ES-I3 (cell line): ENCODE results near the gene SMARCD1.

Experiments used
- H3K36me3 ChIP-seq: 2 replicates; pipeline ENCODE4 v1.6.1; 2013; ENCODE audit warnings: mild to moderate bottlenecking, low read length, control low read depth, moderate library complexity; ENCODE audit not compliant: insufficient read depth
- H3K4me1 ChIP-seq: 2 replicates; pipeline ENCODE4 v1.6.1; 2013; ENCODE audit warnings: mild to moderate bottlenecking, control low read depth, low read length; ENCODE audit not compliant: insufficient read depth
- H3K9ac ChIP-seq: 2 replicates; pipeline ENCODE4 v1.6.1; 2013; ENCODE audit warnings: low read depth, mild to moderate bottlenecking, low read length, moderate library complexity
- H3K9me3 ChIP-seq: 2 replicates; pipeline ENCODE4 v1.6.1; 2013; ENCODE audit warnings: mild to moderate bottlenecking, low read length, moderate library complexity; ENCODE audit not compliant: control insufficient read depth, insufficient read depth

The SMARCD1 gene

GRCh38 chr12:50084775-50085614, at the start of gene SMARCD1:
Gene SMARCD1, plus strand, starts transcription at chr12:50085342. Its CDS starts 28 bp downstream, at chr12:50085370.
- peaks cover 12% of the 10 kb centered on the region for H3K36me3 ChIP-seq
- H3K9ac ChIP-seq = peak within 1 kb of the TSS; percentile 66; the same call in 1 of the 2 replicates
- no peaks in the 10 kb centered on the region for H3K9me3 ChIP-seq
- H3K4me1 ChIP-seq = no peaks in the 10 kb centered on the region

- Histone ChIP-seq H3K4me1 (no peaks in the 10 kb centered on the region), H3K9me3 (no peaks in the 10 kb centered on the region), H3K9ac (no peak overlapping the region), H3K36me3 (no peaks in the 10 kb centered on the region)
Measured at GRCh38 chr12:50038336-50038735, 46.8 kb upstream of the SMARCD1 start.

- H3K9me3 ChIP-seq = no peaks in the 10 kb centered on the region
- H3K36me3 ChIP-seq = no peaks in the 10 kb centered on the region
- no peak overlapping the region for H3K9ac ChIP-seq
- H3K4me1 ChIP-seq = no peaks in the 10 kb centered on the region
Measured at GRCh38 chr12:50039151-50039835, 45.8 kb upstream of the SMARCD1 start.

- H3K36me3 ChIP-seq = no peaks in the 10 kb centered on the region
- H3K9me3 ChIP-seq = no peaks in the 10 kb centered on the region
- H3K9ac ChIP-seq = no peak overlapping the region
- no peaks in the 10 kb centered on the region for H3K4me1 ChIP-seq
Measured at GRCh38 chr12:50040657-50041056, 44.5 kb upstream of the SMARCD1 start.

GRCh38 chr12:50041062-50041860, 43.9 kb upstream of the SMARCD1 start:
- H3K36me3 ChIP-seq = no peaks in the 10 kb centered on the region
- H3K9me3 ChIP-seq = no peaks in the 10 kb centered on the region
- no peak overlapping the region for H3K9ac ChIP-seq
- H3K4me1 ChIP-seq = no peaks in the 10 kb centered on the region

- Histone ChIP-seq H3K4me1 (no peaks in the 10 kb centered on the region), H3K36me3 (no peaks in the 10 kb centered on the region), H3K9ac (no peak overlapping the region), H3K9me3 (no peaks in the 10 kb centered on the region)
Measured at GRCh38 chr12:50041962-50042361, 43.2 kb upstream of the SMARCD1 start.

GRCh38 chr12:50042693-50043092, 42.4 kb upstream of the SMARCD1 start:
- H3K9me3 ChIP-seq = no peaks in the 10 kb centered on the region
- no peaks in the 10 kb centered on the region for H3K36me3 ChIP-seq
- H3K4me1 ChIP-seq = no peaks in the 10 kb centered on the region
- no peak overlapping the region for H3K9ac ChIP-seq

- Histone ChIP-seq H3K4me1 (no peaks in the 10 kb centered on the region), H3K36me3 (no peaks in the 10 kb centered on the region), H3K9ac (no peak overlapping the region), H3K9me3 (no peaks in the 10 kb centered on the region)
Measured at GRCh38 chr12:50043308-50043707, 41.8 kb upstream of the SMARCD1 start.

GRCh38 chr12:50043854-50044253, 41.3 kb upstream of the SMARCD1 start:
- H3K4me1 ChIP-seq = no peaks in the 10 kb centered on the region
- no peaks in the 10 kb centered on the region for H3K9me3 ChIP-seq
- H3K9ac ChIP-seq = no peak overlapping the region
- H3K36me3 ChIP-seq = no peaks in the 10 kb centered on the region

GRCh38 chr12:50047693-50048250, 37.4 kb upstream of the SMARCD1 start:
- Histone ChIP-seq H3K4me1 (no peaks in the 10 kb centered on the region), H3K36me3 (no peaks in the 10 kb centered on the region), H3K9ac (no peak overlapping the region)

GRCh38 chr12:50049254-50050118, 35.7 kb upstream of the SMARCD1 start:
- Histone ChIP-seq H3K36me3 (no peaks in the 10 kb centered on the region), H3K9ac (peak overlapping the region; percentile 53; the same call in 1 of the 2 replicates), H3K9me3 (no peaks in the 10 kb centered on the region), H3K4me1 (no peaks in the 10 kb centered on the region)

More at GRCh38 chr12:50047693-50048250, 37.4 kb upstream of the SMARCD1 start:
- H3K9me3 ChIP-seq = no peaks in the 10 kb centered on the region

- H3K9ac ChIP-seq = peak overlapping the region; percentile 53; the same call in 1 of the 2 replicates
- no peaks in the 10 kb centered on the region for H3K4me1 ChIP-seq
- no peaks in the 10 kb centered on the region for H3K9me3 ChIP-seq
- no peaks in the 10 kb centered on the region for H3K36me3 ChIP-seq
Measured at GRCh38 chr12:50050119-50050385, 35.1 kb upstream of the SMARCD1 start.

GRCh38 chr12:50050410-50051098, 34.6 kb upstream of the SMARCD1 start:
- no peaks in the 10 kb centered on the region for H3K9me3 ChIP-seq
- peak overlapping the region; percentile 53; the same call in 1 of the 2 replicates for H3K9ac ChIP-seq
- no peaks in the 10 kb centered on the region for H3K36me3 ChIP-seq
- H3K4me1 ChIP-seq = no peaks in the 10 kb centered on the region
